DMS153 treated with DMSO at 0.1 percent for 48 hours (cell line): ENCODE data around the gene COBL.

Experiments used
- DNase-seq: peaks from one replicate; lab custom pipeline; 2025; ENCODE audit not compliant: unreplicated experiment; lab: John Stamatoyannopoulos, UW

COBL gene

DNA sequence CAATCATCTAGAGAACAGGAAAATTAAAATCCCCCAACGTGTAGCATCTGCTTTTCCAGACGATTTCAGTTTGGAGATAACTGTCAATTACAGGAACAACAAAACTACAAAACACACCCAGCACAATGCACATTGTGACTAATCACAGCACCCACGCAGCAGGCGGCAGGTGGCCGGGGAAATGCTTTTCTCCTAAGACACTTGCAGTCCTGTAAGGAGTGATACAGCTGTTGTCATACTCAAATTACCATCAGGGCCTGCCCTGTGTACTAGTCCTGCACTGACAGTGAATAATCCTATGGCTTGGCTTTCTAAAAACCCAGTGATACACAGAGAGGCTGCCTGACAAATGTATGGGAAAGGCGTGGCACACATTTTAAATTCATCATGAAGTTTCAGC, 37.8 kb downstream of the COBL start:
- DNase-seq = no peak

DNA sequence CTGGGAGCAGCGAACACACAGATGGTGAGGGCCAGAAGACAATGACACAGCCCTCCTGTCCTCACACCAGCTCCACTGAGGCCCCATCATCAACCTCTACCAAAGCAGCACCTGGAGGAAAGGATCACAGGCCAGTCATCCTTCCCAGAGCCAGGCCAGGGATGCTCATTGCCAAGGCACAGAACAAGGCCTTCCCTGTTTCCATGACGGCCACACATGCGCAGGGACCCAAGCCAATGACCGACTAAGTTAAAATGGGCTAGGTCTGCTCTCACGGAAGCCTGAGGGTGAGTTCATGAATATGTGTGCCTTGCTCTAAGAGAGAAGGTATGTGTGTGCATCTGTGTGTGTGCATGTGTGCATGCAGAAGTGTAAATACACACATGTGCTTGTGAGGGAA, 39.6 kb downstream of the COBL start:
- DNase-seq = no peak

DNA sequence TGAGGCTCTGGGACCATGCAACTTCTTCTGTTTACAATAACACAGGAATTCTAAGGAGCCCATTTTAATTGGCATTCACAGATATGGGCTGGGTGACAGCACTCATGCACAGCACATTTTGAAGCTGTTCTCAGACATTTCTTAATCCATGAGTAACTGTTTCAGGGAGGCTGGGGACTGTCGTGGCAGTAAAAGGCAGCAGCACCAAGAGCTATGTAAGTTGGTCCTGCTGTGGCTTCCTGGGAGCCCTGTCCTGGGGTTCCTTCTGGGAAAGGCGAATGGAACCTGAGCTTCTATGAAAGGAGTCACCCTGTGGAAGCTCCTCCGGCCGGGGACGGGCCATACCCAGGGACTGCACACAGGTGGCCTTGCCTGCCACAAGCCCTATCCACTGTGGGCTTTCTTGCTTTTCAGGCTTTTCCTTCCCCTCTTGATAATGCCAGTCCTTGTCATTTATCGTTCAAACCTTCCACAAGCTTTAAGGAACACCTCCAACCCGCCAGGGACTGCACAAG, 40.5 kb downstream of the COBL start:
- DNase-seq = no peak

DNA sequence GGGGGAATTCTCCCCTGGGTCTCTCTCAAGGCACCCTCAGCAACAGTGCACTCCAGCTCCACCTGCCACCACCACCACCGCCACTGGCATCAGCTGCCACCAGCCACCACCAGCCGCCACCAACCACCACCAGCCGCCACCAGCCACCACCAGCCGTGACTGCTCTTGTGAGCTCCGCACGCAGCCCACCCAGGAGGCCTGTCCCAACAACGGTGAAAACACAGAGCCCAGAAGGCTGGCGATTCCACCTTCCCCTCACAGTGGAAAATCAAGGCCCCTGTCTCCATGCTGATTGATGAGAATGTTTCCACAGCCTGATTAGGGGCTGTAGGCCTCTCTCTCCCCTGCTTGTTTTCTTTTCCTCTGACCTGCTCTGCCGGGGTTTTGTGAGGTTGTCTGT, 41.1 kb downstream of the COBL start:
- DNase-seq = no peak

DNA sequence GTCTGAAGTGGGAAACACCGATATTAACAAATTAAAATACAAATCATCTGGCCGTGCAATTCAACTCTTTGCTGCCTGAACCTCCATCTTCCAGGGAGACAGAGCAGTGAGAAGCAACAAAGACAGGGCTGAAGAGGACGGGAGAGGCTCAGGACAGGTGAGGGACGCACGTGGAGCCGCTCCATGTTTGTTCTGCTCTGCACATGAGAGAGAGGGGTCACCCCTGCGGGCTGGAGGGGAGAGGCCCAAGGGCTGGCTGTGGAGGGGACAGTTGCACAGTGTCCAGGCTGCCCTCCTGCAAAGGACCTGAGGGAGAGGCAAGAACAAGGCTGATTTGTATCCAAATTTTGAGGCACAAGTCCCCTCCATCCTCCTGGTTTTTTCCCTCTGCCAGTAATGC, 41.7 kb downstream of the COBL start:
- DNase-seq = no peak

DNA sequence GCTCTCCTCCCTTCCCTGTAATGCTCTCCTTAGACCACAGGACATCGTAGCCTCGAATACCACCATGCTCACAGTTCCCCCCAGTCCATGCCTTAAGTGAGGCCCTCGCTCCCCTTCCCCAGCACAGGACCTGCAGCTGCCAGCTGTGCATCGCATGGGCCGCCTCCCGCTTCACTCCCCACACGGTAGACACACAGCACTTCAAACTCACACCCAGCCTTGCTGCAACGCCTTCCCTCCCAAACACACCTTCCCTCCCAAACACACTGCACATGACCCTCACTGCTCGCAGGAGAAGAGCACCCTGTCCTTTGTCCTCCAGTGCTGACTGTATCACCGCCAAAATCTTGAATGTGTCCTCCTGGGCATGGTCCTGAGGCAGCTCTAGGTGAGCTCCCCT, 42.6 kb downstream of the COBL start:
- DNase-seq = no peak

DNA sequence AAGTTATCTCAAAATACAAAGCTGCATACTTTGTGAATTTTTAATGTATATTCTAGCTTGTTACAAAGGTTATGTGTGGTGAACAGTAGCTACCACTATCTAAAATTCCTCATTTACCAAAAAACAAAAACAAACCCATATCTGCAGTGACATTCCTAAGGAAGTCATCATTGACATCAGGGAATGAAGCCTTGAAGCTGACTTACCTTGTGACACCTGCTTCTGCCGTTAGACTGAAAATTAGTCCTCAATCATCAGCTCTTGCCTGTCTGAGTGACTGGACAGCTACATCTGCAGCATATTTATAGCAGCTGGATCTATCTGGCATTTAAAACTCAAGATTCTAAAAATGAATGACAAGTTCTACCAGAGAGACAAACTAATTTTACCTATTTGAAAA, 43.2 kb downstream of the COBL start:
- DNase-seq = no peak

DNA sequence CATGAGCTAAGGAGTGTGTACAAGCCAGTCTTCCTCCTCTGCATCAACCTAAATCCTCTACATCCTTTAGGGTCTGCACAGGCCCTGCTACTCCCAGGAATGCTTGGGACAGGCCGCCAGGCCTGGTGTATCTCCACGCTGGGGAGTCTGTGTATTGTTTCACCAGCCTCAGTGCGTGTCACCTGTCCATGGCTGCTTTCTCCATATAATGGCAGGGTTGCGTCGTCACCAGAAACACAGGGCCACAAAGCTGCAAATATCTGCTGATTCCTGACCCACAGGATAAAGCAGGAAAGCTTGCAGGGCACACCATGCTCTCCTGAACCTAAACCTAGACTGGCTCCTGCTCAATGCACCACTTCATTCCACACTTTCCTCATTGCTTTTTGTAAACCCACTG, 45.6 kb downstream of the COBL start:
- no peak for DNase-seq

DNA sequence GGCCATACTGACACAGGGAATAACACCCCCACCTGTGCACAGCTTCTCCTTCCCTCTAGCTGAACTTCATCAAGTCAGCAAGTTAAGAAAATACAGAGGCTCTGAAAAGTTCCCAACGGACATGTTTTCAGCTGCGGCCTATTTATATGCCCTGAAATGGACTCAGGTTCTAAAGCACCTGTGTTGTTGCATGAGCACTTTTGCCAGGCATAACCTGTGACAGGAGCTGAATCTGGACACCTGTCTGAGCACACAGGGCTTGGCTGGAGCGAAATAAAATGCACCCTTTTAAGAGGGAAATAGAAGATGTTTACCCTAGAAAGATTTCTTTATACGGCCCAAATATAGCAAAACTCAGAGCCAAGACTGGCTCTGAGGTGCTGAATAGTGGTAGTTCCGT, 46.7 kb downstream of the COBL start:
- no peak for DNase-seq

DNA sequence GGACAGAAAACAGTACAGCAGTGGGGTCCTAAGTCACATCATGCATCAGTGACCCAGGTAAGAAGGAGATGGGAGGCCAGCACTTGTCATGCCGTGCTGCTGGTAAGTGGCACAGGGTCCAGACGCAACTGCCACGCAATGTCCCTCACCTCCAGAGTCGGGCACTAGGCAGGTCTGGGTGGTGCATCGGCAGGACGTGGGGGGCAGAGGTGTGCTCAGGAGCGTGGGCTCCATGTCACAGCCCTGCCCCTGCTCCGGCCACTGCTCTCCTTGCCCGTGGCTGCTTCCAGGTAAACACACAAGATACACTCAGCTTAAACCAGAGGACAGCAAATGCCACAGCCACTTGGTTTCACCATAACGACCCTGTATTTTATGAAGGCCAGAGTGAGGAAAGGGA, 47.3 kb downstream of the COBL start:
- DNase-seq = no peak

DNA sequence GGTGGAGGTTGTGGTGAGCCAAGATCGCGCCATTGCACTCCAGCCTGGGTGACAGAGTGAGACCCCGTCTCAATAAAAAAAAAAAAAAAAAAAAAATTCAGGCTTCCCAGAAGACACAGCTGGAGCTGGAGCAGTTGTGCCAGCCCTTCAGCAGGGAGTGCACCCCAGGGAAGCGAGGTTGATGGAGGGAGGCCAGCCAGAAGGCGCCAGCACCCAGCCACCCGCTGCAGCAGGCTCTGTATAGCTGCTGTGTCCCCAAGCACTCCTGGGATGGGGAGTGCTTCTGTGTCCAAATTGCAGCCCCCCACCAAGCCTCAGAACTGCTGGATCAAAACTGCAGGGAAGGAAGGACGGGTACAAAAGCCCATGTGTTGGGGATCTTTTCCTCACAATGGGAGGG, 47.8 kb downstream of the COBL start:
- DNase-seq = no peak

DNA sequence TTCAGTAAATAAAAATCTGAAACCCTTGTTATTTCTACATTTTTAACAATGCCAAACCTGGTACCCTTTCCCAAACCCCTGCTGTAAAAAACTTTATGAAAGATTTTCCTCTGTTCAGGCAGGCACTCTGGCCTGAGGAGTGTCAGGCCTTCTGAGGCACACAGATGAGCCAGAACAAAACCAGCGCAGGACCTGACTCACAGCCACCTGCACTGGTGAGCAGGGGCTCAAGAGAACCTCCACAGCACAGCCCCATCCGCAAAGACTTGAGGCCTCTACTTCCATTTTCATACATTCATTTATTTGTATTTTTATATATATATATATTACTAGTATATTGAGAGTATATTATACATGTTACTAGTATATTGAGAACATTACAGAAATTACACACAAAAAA, 49.4 kb downstream of the COBL start:
- DNase-seq = no peak

DNA sequence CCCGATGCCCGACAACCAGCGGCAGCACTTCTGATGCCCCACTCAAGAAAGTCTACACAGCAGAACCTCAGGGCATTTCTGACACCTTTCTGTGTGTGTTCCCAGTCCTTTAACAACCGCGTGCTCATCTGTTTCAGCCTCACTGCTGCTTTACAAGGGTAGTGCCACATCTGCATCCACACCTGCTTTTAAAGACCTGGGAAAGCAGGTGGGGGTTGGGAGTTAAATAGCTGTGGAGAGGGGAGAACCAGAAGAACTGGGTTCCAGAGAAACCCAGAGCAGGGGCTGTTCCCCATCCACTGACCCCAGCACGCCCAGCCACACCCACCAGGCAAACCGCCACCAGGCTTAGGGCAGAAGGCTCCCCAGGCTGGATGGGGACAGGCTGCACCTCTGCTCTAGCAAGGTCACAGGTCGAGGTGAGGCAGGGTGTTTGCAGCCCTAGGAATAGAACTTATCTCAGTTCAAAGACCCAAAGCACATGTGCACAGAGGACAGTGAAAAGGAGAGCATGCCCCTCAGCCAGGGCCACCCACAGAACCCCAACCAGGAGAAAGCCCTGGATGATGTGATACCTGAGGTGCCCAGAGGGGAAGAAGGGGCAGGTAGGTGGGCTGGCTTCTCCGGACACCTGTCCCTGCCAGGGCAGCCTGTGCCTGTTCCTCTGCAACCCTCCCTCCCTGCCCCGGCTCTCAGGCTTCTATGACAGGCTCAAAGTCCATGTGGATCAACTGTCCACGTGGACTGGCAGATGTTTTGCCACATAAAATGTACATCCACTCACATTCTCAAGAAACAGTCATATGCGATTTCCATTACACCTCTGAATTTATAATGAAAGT, 51.3 kb downstream of the COBL start:
- no peak for DNase-seq

DNA sequence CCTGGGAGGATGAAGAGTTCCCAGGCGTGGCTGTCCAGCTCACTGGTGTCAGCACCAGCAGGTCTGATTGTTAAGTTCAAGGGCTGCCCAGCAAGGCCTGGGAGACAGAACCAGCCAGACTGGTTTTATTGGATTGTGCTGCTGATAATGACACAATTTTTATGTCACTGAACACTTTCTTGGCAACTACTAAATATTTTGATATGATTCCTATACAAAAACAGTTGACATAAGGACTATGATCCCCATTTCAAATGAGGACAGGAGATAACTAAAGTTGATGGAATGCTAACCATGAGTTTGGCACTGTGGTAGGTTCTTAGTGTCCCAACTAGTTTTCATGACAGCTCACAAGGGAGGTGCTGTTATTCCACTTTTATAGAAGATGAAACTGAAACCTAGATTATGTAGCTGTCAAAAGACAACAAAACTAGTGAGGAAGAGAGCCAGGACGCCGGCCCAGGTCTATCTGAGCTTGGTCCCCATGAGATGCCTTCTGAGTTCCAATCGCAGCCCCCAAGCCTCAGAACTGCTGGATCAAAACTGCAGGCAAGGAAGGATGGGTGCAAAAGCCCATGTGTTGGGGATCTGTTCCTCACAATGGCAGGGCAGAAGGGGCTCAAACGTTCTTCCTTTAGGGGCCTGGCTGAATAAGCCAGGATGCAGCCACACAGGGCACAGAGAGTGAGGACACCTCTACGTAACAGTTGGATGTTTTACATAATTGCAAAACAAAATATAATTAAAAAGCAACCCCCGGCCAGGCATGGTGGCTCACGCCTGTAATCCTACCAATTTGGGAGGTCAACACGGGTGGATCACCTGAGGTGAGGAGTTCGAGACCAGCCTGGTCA, 52.8 kb downstream of the COBL start:
- peak; percentile 51 for DNase-seq

DNA sequence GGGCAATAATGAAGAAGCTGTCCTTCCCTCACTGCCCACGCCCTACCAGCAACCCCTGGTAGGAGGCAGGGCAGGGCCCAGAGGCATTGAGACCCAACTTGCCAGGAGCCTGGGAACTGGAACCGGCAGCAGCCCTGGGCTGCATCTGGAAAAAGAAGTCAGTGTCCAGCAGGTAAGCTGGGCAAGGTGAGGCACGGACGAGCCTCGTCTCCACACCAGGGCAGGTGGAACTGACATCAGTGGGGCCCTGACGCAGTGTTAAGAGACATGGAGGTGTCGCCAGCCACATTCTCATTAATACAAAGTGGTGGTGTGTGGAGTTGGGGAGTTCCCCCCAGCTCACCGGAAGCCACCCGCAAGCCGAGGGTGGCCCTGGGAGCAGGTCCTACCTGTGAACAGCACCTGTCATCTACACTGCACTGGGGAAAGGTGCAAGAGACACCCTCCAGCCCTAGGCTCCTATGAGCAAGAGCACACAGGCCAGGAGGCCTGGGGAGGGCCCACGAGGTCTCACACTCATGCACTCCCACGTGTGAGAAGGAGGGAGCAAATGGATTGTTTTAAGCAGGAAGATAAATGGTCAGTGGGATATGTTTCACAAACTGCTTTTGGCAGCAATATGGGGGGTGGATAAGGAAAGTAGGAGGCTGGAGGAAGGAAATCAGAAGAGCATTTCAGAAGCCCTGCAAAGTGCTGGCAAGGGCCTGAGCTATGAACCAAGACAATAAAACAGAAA, 53.6 kb downstream of the COBL start:
- DNase-seq = no peak

DNA sequence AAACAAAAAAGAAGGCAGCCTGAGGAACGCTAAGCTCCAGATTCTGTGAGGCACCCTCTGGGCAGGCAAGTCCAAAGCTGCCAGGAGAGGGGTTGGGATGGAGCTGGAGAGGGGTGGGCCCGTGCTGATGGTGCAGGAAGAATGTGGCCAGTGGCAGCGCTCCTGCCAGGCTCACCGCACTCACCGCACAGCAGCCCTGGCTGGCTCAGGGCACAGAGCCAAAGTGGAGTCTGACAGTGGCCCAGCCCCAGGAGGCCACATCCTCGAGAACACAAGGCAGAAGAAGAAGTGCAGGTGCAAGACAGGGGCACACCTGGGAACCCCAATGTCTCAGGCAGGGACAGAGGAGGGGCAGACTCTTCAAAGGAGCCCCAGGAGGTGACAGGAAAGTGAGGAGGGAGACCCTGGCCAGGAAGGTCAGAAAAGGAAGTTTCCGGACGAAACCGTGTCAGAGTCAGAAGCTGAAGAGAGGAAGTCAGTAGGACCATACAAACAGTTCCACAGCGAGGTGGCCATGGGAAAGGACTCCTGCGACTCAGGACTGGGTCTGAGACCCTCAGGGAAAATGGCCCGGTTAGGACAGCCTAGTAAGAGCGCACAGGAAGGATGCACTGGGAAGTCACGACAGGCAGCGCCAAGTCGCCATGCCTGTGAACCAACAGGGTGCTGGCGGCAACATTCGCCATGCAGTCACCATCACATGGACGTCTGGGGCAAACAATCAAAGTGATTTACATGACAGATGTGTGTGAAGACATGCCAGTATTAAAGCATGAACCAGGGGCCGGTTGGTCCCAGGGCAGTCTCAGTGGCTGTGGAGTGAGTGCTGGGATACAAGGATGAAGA, 54.4 kb downstream of the COBL start:
- DNase-seq = no peak

DNA sequence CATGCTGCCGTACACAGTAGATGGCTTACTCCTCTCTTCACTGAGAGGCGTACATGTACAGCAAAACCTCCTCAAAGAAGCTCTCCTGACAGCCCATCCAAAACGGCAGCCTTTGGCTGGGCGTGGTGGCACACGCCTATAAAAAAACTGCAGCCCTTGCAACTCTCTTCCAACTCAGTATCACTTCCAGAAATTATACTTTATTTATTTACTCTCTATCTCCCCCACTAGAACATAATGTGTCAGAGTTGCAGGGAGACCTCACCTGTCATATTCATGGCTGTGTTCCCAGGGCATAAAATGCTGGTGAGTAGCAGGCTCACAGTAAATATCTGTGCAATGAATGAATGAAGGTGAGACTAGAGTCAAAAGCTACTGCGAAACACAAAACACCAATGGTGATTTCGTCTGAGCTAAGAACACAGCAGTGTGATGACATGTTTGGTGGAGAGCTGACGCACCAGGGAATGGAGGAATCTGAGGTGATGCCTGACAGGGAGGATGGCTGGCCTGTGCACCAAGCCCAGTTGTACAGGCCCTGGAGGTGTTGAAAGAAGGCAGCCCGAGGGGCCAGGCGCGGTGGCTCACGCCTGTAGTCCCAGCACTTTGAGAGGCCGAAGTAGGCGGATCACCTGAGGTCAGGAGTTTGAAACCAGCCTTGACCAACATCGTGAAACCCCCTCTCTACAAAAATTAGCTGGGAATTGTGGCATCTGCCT, 55.3 kb downstream of the COBL start:
- no peak for DNase-seq

DNA sequence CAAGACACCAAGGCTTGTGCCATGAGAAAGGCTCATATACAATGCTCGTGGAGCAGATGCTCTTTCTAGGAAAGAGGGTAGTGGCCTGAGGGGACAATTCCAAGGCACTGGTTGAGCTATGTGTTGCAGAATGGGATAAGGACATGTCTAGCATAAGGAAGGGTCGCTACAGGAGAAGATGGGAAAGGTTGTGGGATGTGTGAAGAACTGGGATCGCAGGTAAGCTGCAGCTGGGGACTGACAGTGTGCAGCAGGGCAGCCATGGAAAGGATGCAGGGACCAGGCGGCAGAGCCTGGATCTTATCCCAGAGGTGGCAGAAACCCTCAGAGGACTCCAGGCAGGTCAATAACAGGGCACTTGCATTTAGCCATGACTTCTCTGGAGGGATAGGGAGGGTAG, 56.1 kb downstream of the COBL start:
- no peak for DNase-seq

DNA sequence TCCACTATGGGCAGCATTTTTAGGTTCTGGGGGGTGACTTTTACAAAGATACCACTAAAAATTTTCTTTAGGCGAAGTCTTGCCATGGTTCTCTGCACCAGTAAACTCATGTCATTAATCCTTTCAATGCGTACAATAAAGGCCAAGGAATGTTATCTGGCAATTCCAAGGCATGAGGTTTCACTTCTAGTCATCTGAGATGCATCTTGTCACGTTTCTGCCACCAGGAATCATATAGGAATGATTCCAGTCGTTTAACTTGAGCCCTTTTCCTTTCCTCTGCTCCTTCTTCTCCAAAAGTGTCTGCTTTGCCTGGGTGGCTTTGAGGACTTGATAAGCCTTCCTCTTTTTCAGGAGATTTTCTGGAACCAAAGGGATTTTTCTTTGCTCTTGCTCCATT, 56.8 kb downstream of the COBL start:
- DNase-seq = no peak

DNA sequence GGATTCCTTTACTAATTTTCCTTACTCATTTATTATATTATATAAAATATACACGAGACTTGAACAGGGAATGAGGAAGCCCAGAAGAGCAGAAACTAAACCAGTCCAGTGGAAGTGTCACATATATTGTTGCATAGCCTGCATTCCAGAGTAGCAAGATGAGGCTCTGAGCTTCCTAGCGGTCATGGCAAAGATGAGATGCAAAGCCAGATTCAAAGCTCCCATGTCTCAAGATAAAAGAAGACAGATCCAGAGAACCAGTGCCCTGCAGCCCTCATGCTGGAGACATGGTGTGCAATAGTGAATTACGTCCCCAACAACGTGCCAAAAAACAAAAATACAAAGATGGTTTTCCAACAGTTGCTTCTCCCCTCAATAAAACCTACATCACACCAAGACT, 59.7 kb downstream of the COBL start:
- DNase-seq = no peak
